Activated naive CD4-positive, alpha-beta T cell treated with anti-CD3 and anti-CD28 coated beads, Interleukin-2, amount 10 ng/mL, durations not matched to agents 7 days and 5 days (primary cell): ENCODE results near the gene CCP110.

Experiments
- CTCF ChIA-PET: fragments of 350-600 bp; sonication (Branson Sonifier 250); formaldehyde crosslinking; loops from one replicate; lab custom pipeline; 2021; ENCODE audit warnings: antibody characterized with exemption; lab: Charles Lee
- DNase-seq: peaks from one replicate; pipeline ENCODE4 v3.0.0-alpha.2; 2020
- H3K27ac Mint-ChIP-seq: one replicate; pipeline ENCODE4 v1.8.0; 2021; ENCODE audit warnings: mild to moderate bottlenecking, moderate library complexity, mixed read lengths
- H3K27me3 Mint-ChIP-seq: one replicate; pipeline ENCODE4 v1.8.0; 2021; ENCODE audit warnings: mild to moderate bottlenecking, mixed read lengths
- H3K36me3 Mint-ChIP-seq: one replicate; pipeline ENCODE4 v1.8.0; 2021; ENCODE audit warnings: mixed read lengths
- H3K4me1 Mint-ChIP-seq: one replicate; pipeline ENCODE4 v1.8.0; 2021; ENCODE audit warnings: mixed read lengths
- H3K4me3 Mint-ChIP-seq: one replicate; pipeline ENCODE4 v1.8.0; 2021; ENCODE audit warnings: mild to moderate bottlenecking, moderate library complexity, mixed read lengths
- H3K9me3 Mint-ChIP-seq: one replicate; pipeline ENCODE4 v1.8.0; 2021; ENCODE audit warnings: mixed read lengths

Gene CCP110

DNA sequence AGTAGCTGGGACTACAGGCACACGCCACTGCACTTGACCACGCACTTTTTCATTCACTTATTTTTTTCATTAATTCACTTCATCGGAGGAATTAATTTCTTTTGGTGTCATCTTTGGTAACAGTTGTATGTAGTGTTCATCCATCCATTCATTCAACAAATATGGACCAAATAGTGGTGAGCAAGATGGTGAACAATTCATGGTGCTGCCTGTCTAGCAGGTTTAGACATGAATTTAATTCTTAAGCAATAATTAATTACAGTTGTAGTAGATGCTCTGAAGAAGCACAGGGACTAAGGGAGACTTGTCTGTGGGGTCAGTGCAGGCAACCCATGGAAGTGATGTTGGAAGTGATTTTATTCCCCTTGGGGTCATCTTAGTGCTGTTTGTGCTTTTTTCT, 24.3 kb upstream of the CCP110 start:
- Mint-ChIP-seq H3K9me3 (no peaks in the 10 kb centered on the region), H3K4me1 (no peaks in the 10 kb centered on the region), H3K27me3 (no peaks in the 10 kb centered on the region), H3K27ac (no peak overlapping the region), H3K36me3 (peaks cover 28% of the 10 kb centered on the region), H3K4me3 (no peak overlapping the region)
- CTCF ChIA-PET, result no interaction called here
- no peak for DNase-seq

DNA sequence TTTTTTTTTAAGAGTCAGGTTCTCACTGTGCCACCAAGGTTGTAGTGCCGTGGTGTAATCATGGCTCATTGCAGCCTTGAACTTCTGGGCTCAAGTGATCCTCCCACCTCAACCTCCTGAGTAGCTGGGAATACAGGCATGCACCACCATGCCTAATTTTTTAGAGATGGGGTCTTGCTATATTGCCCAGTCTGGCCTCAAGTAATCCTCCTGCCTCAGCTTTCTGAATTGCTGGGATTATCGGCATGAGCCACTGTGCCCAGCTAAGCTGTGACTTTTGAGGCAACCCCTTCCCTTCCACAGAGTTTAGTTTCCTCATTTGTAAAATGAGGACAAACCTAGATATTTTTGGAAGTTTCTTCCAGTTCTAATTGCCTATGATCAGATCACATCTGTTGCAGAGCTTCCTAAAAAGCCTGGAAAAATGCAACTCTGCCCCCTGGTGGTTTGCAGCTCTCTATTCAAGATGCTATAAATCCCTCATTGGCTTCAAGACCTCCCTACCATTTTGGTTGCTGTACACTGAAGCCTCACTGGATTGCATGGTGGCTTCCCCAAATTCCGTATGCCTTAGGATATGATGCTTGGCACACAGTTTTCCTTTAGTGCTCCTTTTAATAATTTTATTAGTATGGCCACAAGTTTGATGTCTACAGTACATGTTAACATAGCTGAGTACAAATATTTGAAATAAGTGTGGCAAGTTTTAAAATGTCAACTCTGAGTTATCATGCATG, 21.2 kb upstream of the CCP110 start:
- no peak overlapping the region for H3K4me3 Mint-ChIP-seq
- H3K27ac Mint-ChIP-seq, result no peak overlapping the region
- no peaks in the 10 kb centered on the region for H3K4me1 Mint-ChIP-seq
- peaks cover 46% of the 10 kb centered on the region for H3K36me3 Mint-ChIP-seq
- DNase-seq, result peak; percentile 82
- no peaks in the 10 kb centered on the region for H3K9me3 Mint-ChIP-seq
- CTCF ChIA-PET, result interaction anchor here (0.7 to 6.5 kb wide), 20 partner anchors 8 to 416 kb away, joined by 3 to 82 read pairs (median 4); partner anchors contain the start of gene VPS35L
- no peaks in the 10 kb centered on the region for H3K27me3 Mint-ChIP-seq

DNA sequence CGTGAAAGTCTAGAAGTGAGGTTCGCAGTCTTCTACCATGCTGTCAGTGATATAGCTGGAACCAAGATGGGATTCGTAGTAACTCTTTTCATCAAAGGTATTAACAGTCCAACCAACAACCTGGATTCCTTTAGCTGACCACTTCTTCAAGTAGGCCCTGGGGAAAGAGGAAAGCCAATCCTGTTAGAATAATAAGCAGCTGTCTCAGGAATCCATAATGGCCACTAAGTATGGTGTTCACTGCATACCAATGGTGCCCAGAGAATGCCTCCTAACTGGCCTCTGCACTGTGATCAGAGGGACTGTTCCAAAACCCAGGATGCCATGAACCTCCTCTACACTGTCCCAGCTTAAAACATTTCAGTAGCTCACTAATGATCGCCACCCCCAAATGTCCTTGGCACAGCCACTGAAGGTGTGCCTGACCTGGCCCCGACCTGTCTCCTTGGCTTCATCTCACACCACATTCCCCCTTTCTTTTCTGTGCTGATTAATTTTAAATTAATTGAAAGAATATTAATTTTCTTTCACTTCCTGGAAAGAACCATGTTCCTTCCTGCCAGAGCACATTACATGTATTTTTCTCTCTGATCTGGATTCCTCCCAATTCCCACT, 20.2 kb upstream of the CCP110 start:
- Mint-ChIP-seq H3K27me3 (no peaks in the 10 kb centered on the region), H3K9me3 (no peaks in the 10 kb centered on the region), H3K36me3 (peaks cover 46% of the 10 kb centered on the region), H3K4me1 (no peaks in the 10 kb centered on the region), H3K27ac (no peak overlapping the region), H3K4me3 (no peak overlapping the region)
- CTCF ChIA-PET, result interaction anchor here (1.0 to 6.5 kb wide), 12 partner anchors 10 to 417 kb away, joined by 3 to 82 read pairs (median 4); no protein-coding TSS in a partner anchor
- DNase-seq, result no peak

DNA sequence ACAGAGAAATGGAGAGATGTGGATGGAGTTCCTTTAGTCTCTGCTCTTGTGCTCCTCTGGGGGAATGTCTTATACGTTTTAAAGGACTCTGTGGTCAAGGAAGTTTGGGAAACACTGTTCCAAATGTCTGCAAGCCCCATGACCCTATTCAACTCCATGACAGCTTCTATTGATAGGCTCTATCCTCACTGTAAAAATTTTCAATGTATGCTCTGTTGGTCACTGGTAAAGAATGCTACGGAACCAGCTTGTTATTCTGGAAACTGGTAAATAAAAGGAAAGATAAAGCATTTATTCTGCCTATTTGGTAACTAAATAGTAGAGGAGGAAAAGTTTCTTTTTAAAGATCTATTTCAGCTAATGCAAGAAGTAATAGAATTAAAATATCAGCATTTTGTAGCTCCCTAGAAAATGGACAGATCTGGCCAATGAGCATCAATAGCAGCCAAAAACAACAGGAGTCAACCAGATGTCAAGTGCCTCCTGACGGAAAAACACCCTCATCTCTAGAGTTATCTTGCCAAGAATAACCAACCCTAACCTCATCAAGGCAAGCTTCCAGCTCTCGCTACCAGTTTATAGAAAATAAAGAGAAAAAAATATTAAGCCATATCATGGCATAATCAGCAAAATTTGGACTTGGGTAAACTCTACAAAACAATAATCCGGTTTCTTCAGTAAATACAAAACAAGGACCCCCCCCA, 18.0 kb upstream of the CCP110 start:
- Mint-ChIP-seq H3K27ac (no peak overlapping the region), H3K4me3 (no peak overlapping the region), H3K4me1 (no peaks in the 10 kb centered on the region), H3K36me3 (peaks cover 43% of the 10 kb centered on the region), H3K9me3 (no peaks in the 10 kb centered on the region), H3K27me3 (no peaks in the 10 kb centered on the region)
- DNase-seq, result no peak
- CTCF ChIA-PET, result interaction anchor here (1.2 to 6.5 kb wide), 2 partner anchors 8 to 117 kb away, joined by 4 to 82 read pairs; no protein-coding TSS in a partner anchor

DNA sequence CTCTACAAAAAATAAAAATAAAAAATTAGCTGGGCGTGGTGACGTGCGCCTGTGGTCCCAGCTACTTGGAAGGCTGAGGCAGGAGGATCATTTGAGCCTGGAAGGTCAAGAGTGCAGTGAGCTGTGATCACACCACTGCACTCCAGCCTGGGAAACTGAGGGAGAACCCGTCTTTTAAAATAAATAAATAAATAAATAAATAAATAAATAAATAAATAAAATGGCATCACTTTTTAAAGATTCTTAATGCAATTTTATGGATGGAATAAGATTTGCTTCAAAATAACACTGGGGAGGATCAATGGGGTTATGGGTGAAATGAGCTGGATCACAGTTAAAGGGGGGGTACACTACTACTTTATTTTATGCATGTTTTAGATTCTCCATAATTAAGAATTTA, 16.8 kb upstream of the CCP110 start:
- Mint-ChIP-seq H3K36me3 (peaks cover 40% of the 10 kb centered on the region), H3K4me3 (no peak overlapping the region), H3K27me3 (no peaks in the 10 kb centered on the region), H3K4me1 (no peaks in the 10 kb centered on the region), H3K9me3 (no peaks in the 10 kb centered on the region), H3K27ac (no peak overlapping the region)
- CTCF ChIA-PET, result interaction anchor here (6.5 kb wide), 1 partner anchor 118 kb away, joined by 82 read pairs; no protein-coding TSS in a partner anchor
- no peak for DNase-seq

DNA sequence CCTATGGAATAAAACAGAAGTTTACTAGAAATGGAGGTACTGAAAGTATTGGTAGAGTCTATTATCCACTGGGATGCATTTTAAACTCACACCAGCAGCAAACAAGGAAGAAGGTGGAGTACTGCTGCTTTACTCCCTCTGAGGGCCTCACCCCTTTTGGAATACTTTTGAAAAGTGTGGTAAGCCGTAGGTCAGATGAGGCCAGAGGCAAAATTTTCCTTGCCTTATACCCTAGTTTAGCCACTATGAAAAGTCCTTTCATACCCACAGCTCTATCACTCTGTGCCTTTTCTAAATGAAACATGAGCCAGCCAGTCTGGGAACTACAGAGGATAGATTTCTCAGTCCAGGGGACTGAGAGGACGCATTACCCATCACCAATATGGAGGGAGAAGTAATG, 15.9 kb upstream of the CCP110 start:
- Mint-ChIP-seq H3K4me3 (no peak overlapping the region), H3K9me3 (no peaks in the 10 kb centered on the region), H3K27ac (no peak overlapping the region), H3K27me3 (no peaks in the 10 kb centered on the region), H3K4me1 (no peaks in the 10 kb centered on the region), H3K36me3 (peaks cover 40% of the 10 kb centered on the region)
- DNase-seq, result no peak
- CTCF ChIA-PET, result no interaction called here

DNA sequence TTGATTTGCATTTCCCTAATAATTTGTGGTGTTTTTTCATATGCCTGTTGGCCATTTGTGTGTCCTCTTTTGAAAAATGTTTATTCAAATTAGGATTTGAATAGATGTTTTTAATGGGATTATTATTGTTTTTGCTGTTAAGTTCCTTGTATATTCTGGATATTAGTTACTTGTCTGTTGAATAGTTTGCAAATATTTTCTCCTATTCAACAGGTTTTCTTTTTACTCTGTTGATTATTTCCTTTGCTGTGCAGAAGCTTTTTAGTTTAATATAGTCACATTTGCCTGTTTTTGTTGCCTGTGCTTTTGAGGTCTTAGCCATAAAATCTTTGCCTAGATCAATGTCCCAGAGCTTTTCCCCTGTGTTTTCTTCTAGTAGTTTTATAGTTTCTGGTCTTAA, 11.4 kb upstream of the CCP110 start:
- DNase-seq, result no peak
- CTCF ChIA-PET, result no interaction called here
- Mint-ChIP-seq H3K36me3 (peaks cover 43% of the 10 kb centered on the region), H3K9me3 (no peaks in the 10 kb centered on the region), H3K27me3 (no peaks in the 10 kb centered on the region), H3K4me3 (no peak overlapping the region), H3K27ac (peak overlapping the region; percentile 37), H3K4me1 (peaks cover 11% of the 10 kb centered on the region)

DNA sequence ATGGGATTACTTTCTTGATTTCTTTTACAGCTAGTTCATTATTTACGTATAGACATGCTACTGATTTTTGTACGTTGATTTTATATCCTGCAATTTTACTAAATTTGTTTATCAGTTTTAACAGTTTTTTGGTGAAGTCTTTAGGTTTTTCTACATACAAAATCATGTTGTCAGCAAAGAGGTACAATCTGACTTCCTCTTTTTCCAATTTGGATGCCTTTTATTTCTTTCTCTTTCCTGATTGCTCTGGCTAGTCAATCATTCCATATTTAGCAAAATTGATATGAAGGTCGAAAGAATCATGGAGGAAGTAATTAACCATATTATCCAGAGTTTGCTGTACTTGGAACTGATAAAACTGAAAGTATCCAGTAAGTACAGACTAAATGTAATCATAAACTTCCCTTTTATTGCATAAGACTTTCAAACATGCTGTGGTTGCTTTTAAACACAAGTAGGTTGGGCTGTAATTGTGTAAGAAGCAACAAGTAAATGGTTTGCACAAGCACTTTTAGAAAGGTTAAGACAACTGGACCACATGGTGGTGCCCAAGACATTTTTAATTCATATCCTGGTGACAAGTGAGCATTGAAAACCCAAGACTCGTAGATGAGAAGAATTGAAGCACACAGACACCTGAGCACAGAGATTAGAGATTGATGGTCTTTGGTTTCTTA, 10.2 kb upstream of the CCP110 start:
- Mint-ChIP-seq H3K4me3 (no peak overlapping the region), H3K36me3 (peaks cover 48% of the 10 kb centered on the region), H3K27me3 (no peaks in the 10 kb centered on the region), H3K4me1 (peaks cover 18% of the 10 kb centered on the region), H3K9me3 (no peaks in the 10 kb centered on the region), H3K27ac (no peak overlapping the region)
- DNase-seq, result no peak
- CTCF ChIA-PET, result interaction anchor here (0.8 to 1.5 kb wide), 2 partner anchors 8 to 11 kb away, joined by 3 to 4 read pairs; no protein-coding TSS in a partner anchor

DNA sequence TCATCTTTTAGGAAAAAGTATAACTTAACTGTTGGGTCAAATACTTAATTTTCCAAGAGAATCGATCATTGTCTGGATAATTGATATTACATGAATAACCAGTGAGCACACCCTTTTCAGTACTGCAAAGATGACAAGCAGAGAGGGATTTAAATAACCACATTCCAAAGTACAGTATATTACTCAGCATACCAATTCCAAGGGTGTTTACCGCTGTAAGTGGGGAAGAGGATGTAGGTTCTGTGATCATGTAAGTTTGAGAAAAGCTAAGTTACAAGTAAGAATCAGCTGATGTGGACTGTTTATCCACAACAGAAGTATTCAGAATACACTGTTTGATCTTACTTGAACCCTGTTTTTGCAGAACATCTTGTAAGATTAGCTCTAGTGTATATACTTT, 8.0 kb upstream of the CCP110 start:
- Mint-ChIP-seq H3K4me3 (no peak overlapping the region), H3K27ac (no peak overlapping the region), H3K36me3 (peaks cover 48% of the 10 kb centered on the region), H3K27me3 (no peaks in the 10 kb centered on the region), H3K4me1 (peaks cover 35% of the 10 kb centered on the region), H3K9me3 (no peaks in the 10 kb centered on the region)
- CTCF ChIA-PET, result interaction anchor here (1.7 kb wide), 1 partner anchor 13 kb away, joined by 4 read pairs; no protein-coding TSS in a partner anchor
- DNase-seq, result no peak

DNA sequence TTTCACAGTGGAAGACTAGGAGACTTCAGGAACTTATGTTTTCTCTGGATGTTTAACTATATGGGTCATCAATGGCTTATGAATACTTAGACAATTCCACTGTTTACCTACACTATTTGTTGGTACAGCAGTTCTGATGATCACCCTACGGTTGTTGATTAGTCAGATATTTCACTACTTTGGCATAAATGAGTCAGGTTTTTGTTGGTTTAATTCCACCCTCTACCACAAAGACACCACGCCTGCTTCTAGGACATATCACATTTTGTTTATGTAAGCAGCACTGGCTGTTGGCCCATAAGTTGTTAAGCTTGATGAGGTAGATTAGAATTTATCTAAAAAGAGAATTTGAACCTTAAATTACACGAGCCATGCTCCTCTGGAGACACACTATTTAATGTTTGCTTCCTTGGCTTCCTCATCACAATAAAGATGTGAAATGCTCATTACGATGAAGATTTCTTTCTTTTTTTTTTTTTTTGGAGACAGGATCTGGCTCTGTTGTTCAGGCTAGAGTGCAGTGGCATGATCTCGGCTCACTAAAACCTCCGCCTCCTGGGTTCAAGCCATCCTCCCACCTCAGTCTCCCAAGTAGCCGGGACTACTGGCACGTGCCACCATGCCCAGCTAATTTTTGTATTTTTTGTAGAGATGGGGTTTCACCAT, 6.2 kb upstream of the CCP110 start:
- Mint-ChIP-seq H3K27me3 (no peaks in the 10 kb centered on the region), H3K36me3 (peaks cover 41% of the 10 kb centered on the region), H3K27ac (peak overlapping the region; percentile 64), H3K4me1 (peaks cover 49% of the 10 kb centered on the region), H3K9me3 (no peaks in the 10 kb centered on the region), H3K4me3 (no peak overlapping the region)
- CTCF ChIA-PET, result interaction anchor here (1.4 kb wide), 1 partner anchor 35 kb away, joined by 4 read pairs; no protein-coding TSS in a partner anchor
- DNase-seq, result no peak

DNA sequence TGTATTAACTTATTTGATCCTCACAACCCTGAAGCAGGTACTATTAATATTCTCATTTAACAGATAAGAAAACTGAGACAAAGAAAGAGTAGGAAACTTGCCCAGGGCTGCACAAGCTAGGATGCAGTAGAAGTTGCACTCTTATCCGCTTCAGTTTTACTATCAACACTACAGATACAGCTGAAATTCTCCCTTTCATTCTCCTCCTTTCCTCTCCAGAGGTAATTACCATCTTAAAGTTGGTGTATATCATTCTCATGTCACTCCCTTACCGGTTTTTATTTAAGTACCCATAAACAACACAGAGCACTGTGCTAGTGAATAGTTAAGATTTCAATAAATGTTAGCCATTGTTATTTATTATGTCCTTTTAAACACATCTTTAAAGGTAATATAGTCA, 5.4 kb upstream of the CCP110 start:
- H3K4me1 Mint-ChIP-seq, result peaks cover 52% of the 10 kb centered on the region
- H3K27ac Mint-ChIP-seq, result no peak overlapping the region
- CTCF ChIA-PET, result interaction anchor here (1.1 to 1.4 kb wide), 2 partner anchors 17 to 34 kb away, joined by 3 to 4 read pairs; no protein-coding TSS in a partner anchor
- H3K4me3 Mint-ChIP-seq, result no peak overlapping the region
- H3K9me3 Mint-ChIP-seq, result no peaks in the 10 kb centered on the region
- no peak for DNase-seq
- no peaks in the 10 kb centered on the region for H3K27me3 Mint-ChIP-seq
- peaks cover 33% of the 10 kb centered on the region for H3K36me3 Mint-ChIP-seq

DNA sequence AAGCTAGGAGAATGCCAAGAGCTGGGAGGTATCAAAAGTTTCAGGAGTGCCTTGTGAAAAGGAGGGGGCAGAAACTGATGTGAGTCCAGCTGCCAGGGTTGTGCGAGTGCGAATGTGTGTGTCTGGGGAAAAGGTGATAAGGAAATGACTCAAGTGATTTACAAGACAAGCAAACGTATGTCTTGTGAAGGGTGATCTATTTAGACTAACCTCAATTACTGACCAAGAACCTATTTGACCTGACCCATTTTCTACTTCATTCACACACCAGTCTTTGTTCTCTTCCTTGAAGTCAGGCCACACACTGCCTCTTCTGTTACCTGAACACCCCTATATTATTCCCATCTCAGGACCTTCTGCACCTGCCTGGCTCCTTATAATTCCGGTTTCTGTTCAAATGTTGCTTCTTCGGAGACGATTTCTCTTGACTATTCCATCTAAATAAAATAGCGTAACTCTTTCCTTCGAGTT, 2.8 kb upstream of the CCP110 start:
- Mint-ChIP-seq H3K9me3 (no peaks in the 10 kb centered on the region), H3K4me1 (peaks cover 61% of the 10 kb centered on the region), H3K36me3 (peaks cover 28% of the 10 kb centered on the region), H3K27me3 (no peaks in the 10 kb centered on the region), H3K27ac (peak overlapping the region; percentile 92), H3K4me3 (peak overlapping the region; percentile 84)
- CTCF ChIA-PET, result interaction anchor here (0.8 to 1.2 kb wide), 2 partner anchors 18 to 132 kb away, joined by 3 read pairs; no protein-coding TSS in a partner anchor
- no peak for DNase-seq
